Right kidney (tissue), 1 donor: ENCODE results near the gene CENPS.
"Not testable (repeated sequence)": the region's sequence is repeated elsewhere in the genome, so short reads cannot be mapped to it uniquely, and the experiment has no call there.

ENCODE experiments used
- DNase-seq: peaks from one replicate; pipeline ENCODE4 v3.0.0-alpha.2; 2016

The CENPS gene

GRCh38 chr1:10449751-10450150 lies 19.5 kb downstream of the CENPS start, which contains the start of gene CORT:
TSS of gene CORT (plus strand) at chr1:10450031. CDS start at chr1:10450224, 193 bp downstream.
- no peak for DNase-seq

GRCh38 chr1:10450156-10450814 lies 20.1 kb downstream of the CENPS start:
- DNase-seq = no peak

GRCh38 chr1:10450836-10451235 lies 20.6 kb downstream of the CENPS start:
- DNase-seq = no peak

- no peak for DNase-seq
Observed at GRCh38 chr1:10451287-10451686, 21.1 kb downstream of the CENPS start.

GRCh38 chr1:10456048-10456447 lies 25.8 kb downstream of the CENPS start:
- DNase-seq = no peak

GRCh38 chr1:10456661-10457060 lies 26.4 kb downstream of the CENPS start:
- DNase-seq = no peak

GRCh38 chr1:10457462-10457861 lies 27.2 kb downstream of the CENPS start:
- not testable (repeated sequence) for DNase-seq

GRCh38 chr1:10457875-10458274 lies 27.6 kb downstream of the CENPS start:
- no peak for DNase-seq

- DNase-seq = no peak
Observed at GRCh38 chr1:10459184-10459583, 29.0 kb downstream of the CENPS start.

GRCh38 chr1:10467078-10467477 lies 36.8 kb downstream of the CENPS start:
- DNase-seq = no peak

- DNase-seq = no peak
Observed at GRCh38 chr1:10470043-10470442, 39.8 kb downstream of the CENPS start.

GRCh38 chr1:10471411-10472219 lies 41.4 kb downstream of the CENPS start:
- DNase-seq = no peak

GRCh38 chr1:10472220-10473144 lies 42.2 kb downstream of the CENPS start, which contains the start of gene DFFA:
TSS of gene DFFA (minus strand) at chr1:10472529. CDS start at chr1:10472458, 71 bp downstream.
- peak; percentile 90 for DNase-seq

- DNase-seq = peak; percentile 54
Observed at GRCh38 chr1:10473145-10473765, 43.0 kb downstream of the CENPS start.

- DNase-seq = not testable (repeated sequence)
Observed at GRCh38 chr1:10474309-10474612, 44.0 kb downstream of the CENPS start.

- peak; percentile 77 for DNase-seq
Observed at GRCh38 chr1:10474613-10475507, 44.6 kb downstream of the CENPS start, which contains the start of gene PEX14. TSS of gene PEX14 (plus strand) at chr1:10474950. CDS start at chr1:10474967, 17 bp downstream.

- no peak for DNase-seq
Observed at GRCh38 chr1:10475510-10475909, 45.3 kb downstream of the CENPS start.

GRCh38 chr1:10479296-10479695 lies 49.1 kb downstream of the CENPS start:
- no peak for DNase-seq

- no peak for DNase-seq
Observed at GRCh38 chr1:10480614-10481013, 50.4 kb downstream of the CENPS start.

GRCh38 chr1:10484521-10484920 lies 54.3 kb downstream of the CENPS start:
- no peak for DNase-seq
